GM12878 (cell line): ENCODE measurements around the gene ANAPC7. TPM values are rescaled to one million over a fixed set of nuclear protein-coding genes. Genes with fewer than 3 reads are reported as not detected.

ENCODE experiments used
- ATAC-seq: fragments of 200-7000 bp; cut with Tn5 transposase; 3 replicates; pipeline ENCODE4 v1.9.1; 2020; ENCODE audit warnings: mild to moderate bottlenecking, moderate library complexity
- BruUV-seq: library from RNA; stranded (reverse); fragments of 400-500 nt; replicated peaks from 2 replicates; lab custom pipeline; 2021; lab: Mats Ljungman, UMichigan
- CTCF ChIA-PET: fragments of 300-600 bp; sonication (Branson Sonifier 250); formaldehyde crosslinking; extraction: SDS; loops from one replicate; lab custom pipeline; 2021; ENCODE audit warnings: inconsistent platforms; lab: Yijun Ruan, JAX
- POLR2A ChIA-PET: fragments of 350-600 bp; formaldehyde crosslinking; extraction: SDS; loops from one replicate; lab custom pipeline; 2021; ENCODE audit warnings: inconsistent platforms; lab: Charles Lee
- RAD21 ChIA-PET: fragments of 300-600 bp; sonication (Branson Sonifier 250); formaldehyde crosslinking; loops from one replicate; lab custom pipeline; 2023; ENCODE audit warnings: antibody characterized with exemption; ENCODE audit not compliant: unreplicated experiment; lab: Charles Lee
- SMC1A ChIA-PET: fragments of 300-600 bp; sonication (Branson Sonifier 250); formaldehyde crosslinking; loops from one replicate; lab custom pipeline; 2023; ENCODE audit not compliant: unreplicated experiment, uncharacterized antibody; lab: Charles Lee
- DNase-seq: peaks from one replicate; pipeline ENCODE4 v3.0.0-alpha.2; 2011; ENCODE audit warnings: low read depth, low spot score
- FAIRE-seq: peaks from 3 replicates; lab custom pipeline; 2011; peaks lifted over from hg19 to GRCh38; lab: Jason Lieb, UNC
- H2AFZ ChIP-seq: 2 replicates; pipeline ENCODE4 v1.6.0; 2011; ENCODE audit warnings: low read depth, low read length, control low read depth; ENCODE audit not compliant: control insufficient read depth
- H3K27ac ChIP-seq: 2 replicates; pipeline ENCODE4 v1.5.1; 2011; ENCODE audit warnings: control low read depth; ENCODE audit not compliant: control insufficient read depth, insufficient read depth
- H3K27me3 ChIP-seq, 2 experiments: replicated peaks in 1 of 2; 2 replicates each; pipeline versions ENCODE4 v1.6.0 to v1.6.1; 2011; ENCODE audit warnings: low read length in 1 of 2; ENCODE audit not compliant: control insufficient read depth in 2 of 2, insufficient read depth in 2 of 2
- H3K36me3 ChIP-seq, 2 experiments: 2 replicates each; pipeline ENCODE4 v1.5.1; 2011; ENCODE audit warnings: low read length in 1 of 2; ENCODE audit not compliant: control insufficient read depth in 2 of 2, insufficient read depth in 2 of 2
- H3K4me1 ChIP-seq: 2 replicates; pipeline ENCODE4 v1.6.1; 2011; ENCODE audit warnings: mild to moderate bottlenecking, low read length, moderate library complexity, mixed read lengths; ENCODE audit not compliant: control insufficient read depth, insufficient read depth
- H3K4me2 ChIP-seq: 2 replicates; pipeline ENCODE4 v1.6.0; 2011; ENCODE audit warnings: control low read depth; ENCODE audit not compliant: control insufficient read depth, insufficient read depth
- H3K4me3 ChIP-seq: fragments of 200-600 bp; sonication (generic); 2 replicates; pipeline ENCODE4 v1.5.1; 2016
- H3K79me2 ChIP-seq: 2 replicates; pipeline ENCODE4 v1.6.0; 2011; ENCODE audit warnings: low read length; ENCODE audit not compliant: control insufficient read depth, insufficient read depth
- H3K9ac ChIP-seq: 2 replicates; pipeline ENCODE4 v1.8.0; 2011; ENCODE audit warnings: low read length, control low read depth, mixed read lengths; ENCODE audit not compliant: control insufficient read depth, insufficient read depth
- H3K9me3 ChIP-seq: replicated peaks from 3 replicates; pipeline ENCODE4 v1.5.1; 2011; ENCODE audit warnings: mild to moderate bottlenecking, low read length; ENCODE audit not compliant: control insufficient read depth, insufficient read depth
- H4K20me1 ChIP-seq: 2 replicates; pipeline ENCODE4 v1.6.0; 2011; ENCODE audit not compliant: control insufficient read depth, insufficient read depth
- BCLAF1 ChIP-seq: fragments of 450-650 bp; IDR thresholded peaks from 2 replicates; pipeline ENCODE4 v1.6.1; 2017; ENCODE audit warnings: antibody characterized with exemption, mild to moderate bottlenecking, moderate library complexity
- HDAC2 ChIP-seq: fragments of 200-600 bp; sonication (generic); IDR thresholded peaks from 2 replicates; pipeline ENCODE4 v1.6.1; 2017
- NRF1 ChIP-seq: conservative IDR thresholded peaks from 2 replicates; pipeline ENCODE4 v1.6.1; 2011; ENCODE audit warnings: mild to moderate bottlenecking, low read depth, low read length, improper control_type of control experiment
- POU2F2 ChIP-seq: IDR thresholded peaks from 3 replicates; pipeline ENCODE4 v1.6.1; 2011; ENCODE audit warnings: low read depth, mild to moderate bottlenecking, low read length, borderline replicate concordance
- RBBP5 ChIP-seq: fragments of 200-600 bp; sonication (generic); conservative IDR thresholded peaks from 2 replicates; pipeline ENCODE4 v1.6.1; 2016
- WGBS: methylation state at CpG from one replicate; pipeline ENCODE4 v1.1.6; 2016; ENCODE audit warnings: low lambda C conversion rate; ENCODE audit not compliant: insufficient replicate concordance, insufficient coverage; ENCODE audit errors: missing lambda C conversion rate; 5-methylcytosine and 5-hydroxymethylcytosine counted together
- in situ Hi-C: fragments of 300-500 bp; cut with MboI; formaldehyde crosslinking; loops from 9 replicates; pipeline ENCODE4 v1.14.3; 2018; ENCODE audit warnings: mixed read lengths
- intact Hi-C: fragments of 100-400 bp; cut with micrococcal nuclease; formaldehyde crosslinking; loops from one replicate; pipeline ENCODE4 v1.14.2; 2022; ENCODE audit not compliant: unreplicated experiment
- polyA plus RNA-seq, 11 experiments: library from polyadenylated mRNA; depleted of rRNA in 4 of 11; unstranded in 6 of 11; stranded (reverse) in 5 of 11; fragments of >200 nt; fragmentation: Nextera tagmentation in 4 of 11; fragmentation: Illumina TruSeq in 1 of 11; extraction: Ambion mirVana in 4 of 11; extraction: Trizol in 1 of 11; gene quantifications; 1 replicate in 1 of 11; 2 replicates in 10 of 11; pipeline versions ENCODE4 v1.2.1 to v1.2.3, GENCODE V29; 2011 to 2016; ENCODE audit warnings: inconsistent platforms in 2 of 11, missing spikeins in 2 of 11, low read depth in 1 of 11
- total RNA-seq, 4 experiments: library from RNA; depleted of rRNA in 3 of 4; stranded (reverse); fragments of >200 nt in 3 of 4; fragmentation: Illumina TruSeq in 1 of 4; extraction: Trizol in 1 of 4; gene quantifications; 2 replicates each; pipeline versions ENCODE4 v1.2.1 to v1.2.3, GENCODE V29; 2013 to 2021

ANAPC7 gene
- total and polyA plus RNA-seq, 10 of the 15 experiments (the other 5 are each of a cell fraction or from before 2014, with no cell fraction given): 24.5 to 77.9 (median 58.6) TPM

GRCh38 chr12:110373025-110373424 lies 30.5 kb downstream of the ANAPC7 start:
- DNase-seq (no peak), FAIRE-seq (no peak), ATAC-seq (no peak)
- in situ Hi-C loops: no loop called here
- no peaks in the 10 kb centered on the region for H4K20me1 ChIP-seq
- POLR2A ChIA-PET: interaction anchor here (1.1 kb wide), 1 partner anchor 58 kb away, joined by 4 read pairs; no protein-coding TSS in a partner anchor
- no peak overlapping the region for H3K9ac ChIP-seq
- SMC1A ChIA-PET: interaction anchor here (0.9 to 1.8 kb wide), 10 partner anchors 14 to 323 kb away, joined by 3 to 8 read pairs (median 4); no protein-coding TSS in a partner anchor
- no peak overlapping the region for H2AFZ ChIP-seq
- 91% methylated on average over 4 of the region's 4 CpGs for WGBS
- peaks cover 22 to 31% of the 10 kb centered on the region in 2 experiments for H3K36me3 ChIP-seq
- TF ChIP-seq BCLAF1 (no peak), NRF1 (no peak), POU2F2 (no peak), RBBP5 (no peak), HDAC2 (no peak)
- TF ChIP-seq, all 136 proteins: peak for 0
- Histone ChIP-seq H3K27ac (no peak overlapping the region), H3K9me3 (no peaks in the 10 kb centered on the region), H3K79me2 (no peaks in the 10 kb centered on the region), H3K4me1 (peaks cover 21% of the 10 kb centered on the region), H3K27me3 (no peaks in the 10 kb centered on the region), H3K4me3 (no peak overlapping the region), H3K4me2 (no peak overlapping the region)
- RAD21 ChIA-PET: interaction anchor here (0.6 to 2.0 kb wide), 3 partner anchors 23 to 77 kb away, joined by 3 to 6 read pairs (median 3); partner anchors contain the start of gene ARPC3
- BruUV-seq: no TSS peak
- CTCF ChIA-PET: interaction anchor here (1.0 to 1.2 kb wide), 3 partner anchors 15 to 58 kb away, joined by 3 to 6 read pairs (median 3); no protein-coding TSS in a partner anchor
- intact Hi-C loops: no loop called here
